Activated T-cell treated with anti-CD3 and anti-CD28 coated beads, Interleukin-2, amount 50 U/mL, for 24 hours (primary cell): ENCODE results near the gene FRA10AC1.

Experiments used
- DNase-seq: peaks from one replicate; pipeline ENCODE4 v3.0.0-alpha.2; 2020
- H3K27ac Mint-ChIP-seq: 2 replicates; pipeline ENCODE4 v1.8.0; 2020; ENCODE audit warnings: mild to moderate bottlenecking, mixed read lengths
- H3K27me3 Mint-ChIP-seq: 2 replicates; pipeline ENCODE4 v1.8.0; 2020; ENCODE audit warnings: mixed read lengths
- H3K36me3 Mint-ChIP-seq: 2 replicates; pipeline ENCODE4 v1.8.0; 2020; ENCODE audit warnings: low read depth, mixed read lengths
- H3K4me1 Mint-ChIP-seq: 2 replicates; pipeline ENCODE4 v1.8.0; 2020; ENCODE audit warnings: low read depth, mixed read lengths
- H3K4me3 Mint-ChIP-seq: 2 replicates; pipeline ENCODE4 v1.8.0; 2020; ENCODE audit warnings: mild to moderate bottlenecking, moderate library complexity, mixed read lengths
- H3K9me3 Mint-ChIP-seq: 2 replicates; pipeline ENCODE4 v1.8.0; 2020; ENCODE audit warnings: mixed read lengths

FRA10AC1 gene

DNA sequence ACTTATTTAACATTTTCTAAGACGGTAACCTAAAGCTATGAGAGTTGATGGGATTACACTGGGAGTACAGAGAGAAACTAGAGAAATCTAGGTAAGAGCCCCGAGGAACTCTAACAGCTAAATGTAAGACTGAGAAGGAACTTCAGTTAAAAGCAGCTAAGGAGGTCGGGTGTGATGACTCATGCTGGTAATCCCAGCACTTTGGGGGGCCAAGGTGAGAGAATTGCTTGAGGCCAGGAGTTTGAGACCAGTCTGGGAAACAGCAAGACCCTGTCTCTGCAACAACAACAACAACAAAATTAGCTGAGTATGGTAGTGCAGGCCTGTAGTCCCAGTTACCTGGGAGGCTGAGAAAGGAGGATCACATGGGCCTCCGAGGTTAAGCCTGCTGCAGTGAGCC, 24.0 kb downstream of the FRA10AC1 start:
- Mint-ChIP-seq H3K27ac (no peak overlapping the region), H3K9me3 (no peaks in the 10 kb centered on the region), H3K4me3 (no peak overlapping the region), H3K36me3 (peaks cover 22% of the 10 kb centered on the region), H3K27me3 (no peaks in the 10 kb centered on the region), H3K4me1 (no peaks in the 10 kb centered on the region)
- no peak for DNase-seq

- Mint-ChIP-seq H3K9me3 (no peaks in the 10 kb centered on the region), H3K4me3 (no peak overlapping the region), H3K27me3 (no peaks in the 10 kb centered on the region), H3K4me1 (peaks cover 2% of the 10 kb centered on the region), H3K27ac (no peak overlapping the region), H3K36me3 (peaks cover 53% of the 10 kb centered on the region)
- no peak for DNase-seq
Observed at GRCh38 chr10:93673791-93674190, 28.6 kb downstream of the FRA10AC1 start.

GRCh38 chr10:93672890-93673289, 29.5 kb downstream of the FRA10AC1 start:
- Mint-ChIP-seq H3K36me3 (peaks cover 60% of the 10 kb centered on the region), H3K27me3 (no peaks in the 10 kb centered on the region), H3K9me3 (no peaks in the 10 kb centered on the region), H3K4me3 (no peak overlapping the region), H3K27ac (no peak overlapping the region), H3K4me1 (peaks cover 2% of the 10 kb centered on the region)
- no peak for DNase-seq

DNA sequence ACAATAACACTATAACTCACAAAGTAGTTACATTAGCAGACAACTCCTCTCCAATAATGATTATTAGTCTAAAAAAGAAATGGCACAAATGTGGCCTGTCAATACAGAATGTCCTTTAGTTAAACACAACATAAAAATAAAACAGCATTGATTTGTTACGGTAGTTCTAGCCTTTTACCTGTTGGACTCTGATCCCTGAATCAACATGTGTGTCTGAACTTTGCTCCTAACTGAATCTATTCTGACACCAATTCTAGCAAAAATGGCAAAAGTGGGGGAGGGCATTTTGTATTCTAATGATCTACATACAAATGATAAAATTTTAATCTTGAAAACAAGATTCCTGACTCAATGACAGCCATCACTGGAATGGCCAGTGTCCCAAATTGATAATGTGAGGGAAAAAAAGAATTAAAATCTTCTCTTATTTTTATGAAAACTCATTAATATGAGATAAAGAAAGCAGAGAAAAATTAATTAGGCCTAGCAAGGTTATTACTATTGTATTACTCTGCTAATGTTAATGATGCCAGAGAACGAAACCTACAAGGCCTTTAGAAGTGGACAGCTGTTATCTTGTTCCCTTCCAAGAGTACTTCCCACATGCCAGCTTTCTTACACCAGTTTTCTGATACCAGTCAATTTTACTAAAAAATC, 30.2 kb downstream of the FRA10AC1 start:
- Mint-ChIP-seq H3K4me1 (peaks cover 2% of the 10 kb centered on the region), H3K9me3 (no peaks in the 10 kb centered on the region), H3K4me3 (no peak overlapping the region), H3K36me3 (peaks cover 68% of the 10 kb centered on the region), H3K27ac (no peak overlapping the region), H3K27me3 (no peaks in the 10 kb centered on the region)
- no peak for DNase-seq

DNA sequence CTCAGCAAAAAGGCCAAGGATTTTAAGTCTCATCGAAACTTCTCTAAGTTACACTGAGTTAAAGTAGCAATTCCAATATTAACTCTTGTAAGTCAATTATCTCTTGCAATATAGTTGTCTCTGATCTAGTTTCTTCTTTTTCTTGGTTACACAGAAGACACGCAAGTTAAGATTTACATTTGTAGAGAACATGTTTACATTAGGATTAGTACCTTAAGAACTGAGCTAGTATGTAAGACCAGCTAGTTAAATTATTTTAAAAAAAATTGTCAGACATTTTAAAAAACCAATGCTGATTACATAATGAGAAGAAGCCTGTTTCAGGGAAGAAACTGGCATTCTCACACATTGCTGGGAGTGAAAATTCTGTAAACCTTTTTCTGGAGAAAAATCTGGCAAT, 31.4 kb downstream of the FRA10AC1 start:
- peaks cover 2% of the 10 kb centered on the region for H3K4me1 Mint-ChIP-seq
- no peak for DNase-seq
- H3K4me3 Mint-ChIP-seq = no peak overlapping the region
- no peak overlapping the region for H3K27ac Mint-ChIP-seq
- H3K9me3 Mint-ChIP-seq = no peaks in the 10 kb centered on the region
- H3K27me3 Mint-ChIP-seq = no peaks in the 10 kb centered on the region
- H3K36me3 Mint-ChIP-seq = peaks cover 77% of the 10 kb centered on the region

DNA sequence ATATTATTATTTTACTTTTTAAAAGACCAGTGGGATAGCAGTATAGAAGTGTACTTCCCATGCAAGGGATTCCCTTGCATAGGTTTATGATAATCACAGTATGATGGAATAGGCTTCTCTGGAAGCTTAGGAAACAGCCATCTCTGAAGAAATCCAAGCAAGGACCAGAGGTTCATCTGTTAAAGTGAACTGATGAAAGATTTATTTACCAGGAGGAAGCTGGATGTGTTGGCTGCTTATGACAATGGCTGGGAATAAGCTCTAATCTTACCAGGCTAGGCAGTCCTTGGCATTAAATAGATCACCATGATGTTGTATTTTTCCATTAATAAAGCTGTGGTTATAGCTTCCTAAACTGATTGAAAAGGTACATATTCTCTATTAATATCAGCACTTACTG, 32.0 kb downstream of the FRA10AC1 start:
- no peak for DNase-seq
- H3K9me3 Mint-ChIP-seq = no peaks in the 10 kb centered on the region
- peaks cover 79% of the 10 kb centered on the region for H3K36me3 Mint-ChIP-seq

GRCh38 chr10:93667795-93668194, 34.6 kb downstream of the FRA10AC1 start:
- peaks cover 2% of the 10 kb centered on the region for H3K4me1 Mint-ChIP-seq
- H3K27ac Mint-ChIP-seq = no peak overlapping the region
- no peaks in the 10 kb centered on the region for H3K27me3 Mint-ChIP-seq
- H3K9me3 Mint-ChIP-seq = no peaks in the 10 kb centered on the region
- peaks cover 74% of the 10 kb centered on the region for H3K36me3 Mint-ChIP-seq
- H3K4me3 Mint-ChIP-seq = no peak overlapping the region
- DNase-seq = no peak

More for the DNA sequence above, 32.0 kb downstream of the FRA10AC1 start:
- Mint-ChIP-seq H3K27ac (no peak overlapping the region), H3K27me3 (no peaks in the 10 kb centered on the region), H3K4me1 (peaks cover 2% of the 10 kb centered on the region), H3K4me3 (no peak overlapping the region)

GRCh38 chr10:93666030-93666429, 36.4 kb downstream of the FRA10AC1 start:
- no peaks in the 10 kb centered on the region for H3K9me3 Mint-ChIP-seq
- no peak for DNase-seq

DNA sequence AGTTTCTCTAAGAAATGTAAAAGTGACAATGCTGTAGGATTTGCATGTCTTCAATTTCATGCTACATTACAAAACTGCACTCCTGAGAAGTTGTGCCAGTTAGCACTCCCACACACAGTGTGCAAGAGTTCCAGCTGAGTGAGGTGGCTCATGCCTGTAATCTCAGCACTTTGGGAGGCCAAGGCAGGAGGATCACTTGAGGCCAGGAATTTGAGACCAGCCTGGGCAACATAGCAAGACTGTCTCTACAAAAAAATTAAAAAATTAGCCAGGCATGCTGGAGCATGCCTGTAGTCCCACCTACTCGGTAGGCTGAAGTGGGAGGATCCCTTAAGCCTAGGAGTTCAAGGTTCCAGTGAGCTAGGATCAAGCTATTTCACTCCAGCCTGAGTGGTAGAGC, 44.6 kb downstream of the FRA10AC1 start:
- H3K27me3 Mint-ChIP-seq = no peaks in the 10 kb centered on the region
- peaks cover 28% of the 10 kb centered on the region for H3K36me3 Mint-ChIP-seq
- DNase-seq = no peak
- H3K4me1 Mint-ChIP-seq = no peaks in the 10 kb centered on the region
- H3K4me3 Mint-ChIP-seq = no peak overlapping the region
- H3K9me3 Mint-ChIP-seq = no peaks in the 10 kb centered on the region
- H3K27ac Mint-ChIP-seq = no peak overlapping the region

More at GRCh38 chr10:93666030-93666429, 36.4 kb downstream of the FRA10AC1 start:
- H3K36me3 Mint-ChIP-seq = peaks cover 72% of the 10 kb centered on the region
- H3K27me3 Mint-ChIP-seq = no peaks in the 10 kb centered on the region
- no peaks in the 10 kb centered on the region for H3K4me1 Mint-ChIP-seq
- H3K4me3 Mint-ChIP-seq = no peak overlapping the region
- no peak overlapping the region for H3K27ac Mint-ChIP-seq

DNA sequence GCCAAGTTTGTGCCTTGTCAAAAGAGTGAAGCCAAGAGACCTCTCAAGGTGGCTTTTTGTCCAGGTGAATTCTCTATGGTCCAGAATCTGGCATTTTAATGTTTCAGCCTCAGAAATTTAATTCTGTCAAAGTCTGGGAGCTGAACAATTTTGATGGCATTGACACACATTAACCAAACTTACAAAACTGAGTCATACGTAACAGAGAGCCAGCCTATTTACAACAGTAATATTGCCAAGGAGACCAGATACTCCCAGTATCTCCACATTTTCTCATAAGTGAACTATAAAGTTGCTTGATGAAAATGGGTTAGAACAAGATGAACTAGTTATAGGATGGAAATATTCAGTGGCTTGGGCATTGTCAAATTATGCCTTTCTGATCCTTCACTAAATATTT, 46.2 kb downstream of the FRA10AC1 start:
- H3K27ac Mint-ChIP-seq = no peak overlapping the region
- no peaks in the 10 kb centered on the region for H3K27me3 Mint-ChIP-seq
- DNase-seq = no peak
- H3K4me3 Mint-ChIP-seq = no peak overlapping the region
- H3K4me1 Mint-ChIP-seq = no peaks in the 10 kb centered on the region
- peaks cover 19% of the 10 kb centered on the region for H3K36me3 Mint-ChIP-seq
- no peaks in the 10 kb centered on the region for H3K9me3 Mint-ChIP-seq

- H3K4me1 Mint-ChIP-seq = no peaks in the 10 kb centered on the region
- no peak overlapping the region for H3K27ac Mint-ChIP-seq
- H3K27me3 Mint-ChIP-seq = no peaks in the 10 kb centered on the region
- no peaks in the 10 kb centered on the region for H3K9me3 Mint-ChIP-seq
- no peak for DNase-seq
- H3K36me3 Mint-ChIP-seq = no peaks in the 10 kb centered on the region
- H3K4me3 Mint-ChIP-seq = no peak overlapping the region
Observed at GRCh38 chr10:93654201-93654600, 48.2 kb downstream of the FRA10AC1 start.

DNA sequence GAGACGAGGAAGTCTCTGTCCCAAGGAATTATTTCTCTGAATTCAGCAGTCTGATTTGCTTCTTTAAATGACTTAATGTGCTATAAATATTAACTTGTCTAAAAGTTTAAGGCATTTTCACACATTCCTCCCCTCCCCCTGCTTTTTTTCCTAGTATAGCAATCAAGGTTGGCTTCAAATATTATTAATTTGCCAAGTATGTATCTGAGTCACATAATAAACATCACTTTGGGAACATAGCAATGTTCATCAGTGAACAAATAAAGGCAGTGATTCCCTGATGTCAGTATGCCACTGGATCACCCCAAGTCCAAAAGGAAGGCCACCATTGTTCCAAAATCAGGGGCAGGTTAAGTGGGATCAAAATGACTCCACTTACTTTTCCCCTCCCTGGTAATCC, 49.5 kb downstream of the FRA10AC1 start:
- Mint-ChIP-seq H3K27ac (no peak overlapping the region), H3K4me3 (no peak overlapping the region), H3K36me3 (no peaks in the 10 kb centered on the region), H3K27me3 (no peaks in the 10 kb centered on the region), H3K9me3 (no peaks in the 10 kb centered on the region), H3K4me1 (no peaks in the 10 kb centered on the region)
- DNase-seq = no peak

DNA sequence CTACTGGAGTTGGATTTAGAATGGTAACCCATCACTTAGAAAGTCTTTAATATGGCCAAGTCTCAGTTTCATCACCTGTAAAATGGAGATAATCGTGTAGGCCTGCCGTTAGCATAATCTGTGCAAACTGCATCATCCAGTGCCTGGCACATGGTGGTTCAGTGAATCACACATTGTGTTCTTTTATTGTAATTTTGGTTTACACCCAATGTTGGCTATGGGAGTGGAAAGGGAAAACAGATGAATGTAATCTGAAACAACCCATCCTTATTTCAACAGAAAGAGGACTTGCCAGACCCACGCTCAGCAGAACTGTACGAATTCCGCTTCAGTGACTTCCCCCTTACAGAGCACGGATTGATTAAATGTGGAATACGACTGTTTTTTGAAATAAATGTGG, 62.6 kb downstream of the FRA10AC1 start:
- peaks cover 18% of the 10 kb centered on the region for H3K27me3 Mint-ChIP-seq
- DNase-seq = no peak
- H3K36me3 Mint-ChIP-seq = no peaks in the 10 kb centered on the region
- no peak overlapping the region for H3K4me3 Mint-ChIP-seq
- H3K4me1 Mint-ChIP-seq = no peaks in the 10 kb centered on the region
- no peak overlapping the region for H3K27ac Mint-ChIP-seq
- H3K9me3 Mint-ChIP-seq = no peaks in the 10 kb centered on the region

DNA sequence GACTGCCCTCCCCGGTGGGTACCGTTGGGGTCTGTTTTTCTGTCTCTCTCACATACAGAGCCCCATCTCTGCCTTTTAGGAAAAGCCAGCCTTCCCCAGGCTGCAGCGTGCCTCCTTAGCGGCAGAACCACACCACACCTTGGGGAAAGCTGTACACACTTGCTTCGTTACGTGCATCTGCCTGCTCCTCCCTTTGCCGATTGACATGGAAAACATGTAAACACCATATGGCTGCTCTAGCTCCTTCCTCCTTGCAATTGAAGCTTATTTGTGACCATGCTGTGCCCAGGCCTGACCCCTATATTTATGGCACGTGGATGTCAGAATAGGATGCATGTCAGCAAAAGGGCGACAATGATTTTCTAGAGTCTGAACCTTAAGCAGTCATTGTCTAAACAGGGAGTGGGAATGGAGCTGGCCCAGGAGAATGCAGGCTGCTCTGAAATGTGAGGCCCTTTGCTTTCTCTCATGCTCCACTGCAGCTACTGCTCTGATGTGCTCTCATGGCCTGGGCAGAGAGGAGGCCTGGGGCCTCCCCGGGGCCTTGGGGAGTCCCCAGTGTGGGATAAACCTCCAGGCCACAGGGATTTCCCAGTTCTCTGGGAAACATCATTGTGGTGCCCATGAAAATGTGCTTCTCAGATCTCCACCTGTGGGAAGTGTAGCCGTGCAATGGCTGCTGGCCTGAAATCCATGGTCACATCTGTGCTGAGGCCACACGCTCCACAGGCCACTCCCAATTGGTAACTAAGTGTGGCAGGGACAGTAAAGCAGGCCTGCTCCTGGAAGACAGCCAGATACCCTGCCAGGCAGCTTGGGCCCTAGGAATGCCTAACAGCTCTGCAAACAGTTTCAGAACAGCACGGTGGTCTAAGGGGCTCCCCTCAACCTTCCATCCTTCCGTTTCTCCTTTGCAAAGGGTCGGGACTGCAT, 71.5 kb downstream of the FRA10AC1 start:
- no peak overlapping the region for H3K4me3 Mint-ChIP-seq
- H3K27me3 Mint-ChIP-seq = peaks cover 20% of the 10 kb centered on the region
- no peak overlapping the region for H3K27ac Mint-ChIP-seq
- no peaks in the 10 kb centered on the region for H3K4me1 Mint-ChIP-seq
- no peak for DNase-seq
- H3K9me3 Mint-ChIP-seq = no peaks in the 10 kb centered on the region
- no peaks in the 10 kb centered on the region for H3K36me3 Mint-ChIP-seq

- H3K9me3 Mint-ChIP-seq = no peaks in the 10 kb centered on the region
Observed at GRCh38 chr10:93629647-93630305, 72.6 kb downstream of the FRA10AC1 start.

More at GRCh38 chr10:93629647-93630305, 72.6 kb downstream of the FRA10AC1 start:
- DNase-seq = no peak
- Mint-ChIP-seq H3K27ac (no peak overlapping the region), H3K4me3 (no peak overlapping the region), H3K36me3 (no peaks in the 10 kb centered on the region), H3K27me3 (peaks cover 20% of the 10 kb centered on the region), H3K4me1 (no peaks in the 10 kb centered on the region)
